PC-9 (cell line): ENCODE results near the gene ADGRD2.

Experiments used
- EZH2 ChIP-seq: fragments of 200-600 bp; sonication (generic); IDR thresholded peaks from 2 replicates; pipeline ENCODE4 v1.8.0; 2017; ENCODE audit warnings: antibody characterized with exemption, low read depth
- TF ChIP-seq, protein P1 (sequence below): fragments of 200-600 bp; sonication (generic); conservative IDR thresholded peaks from 2 replicates; pipeline ENCODE4 v1.6.1; 2017; ENCODE audit warnings: mixed run types, antibody characterized with exemption, mild to moderate bottlenecking, moderate library complexity

DNA sequence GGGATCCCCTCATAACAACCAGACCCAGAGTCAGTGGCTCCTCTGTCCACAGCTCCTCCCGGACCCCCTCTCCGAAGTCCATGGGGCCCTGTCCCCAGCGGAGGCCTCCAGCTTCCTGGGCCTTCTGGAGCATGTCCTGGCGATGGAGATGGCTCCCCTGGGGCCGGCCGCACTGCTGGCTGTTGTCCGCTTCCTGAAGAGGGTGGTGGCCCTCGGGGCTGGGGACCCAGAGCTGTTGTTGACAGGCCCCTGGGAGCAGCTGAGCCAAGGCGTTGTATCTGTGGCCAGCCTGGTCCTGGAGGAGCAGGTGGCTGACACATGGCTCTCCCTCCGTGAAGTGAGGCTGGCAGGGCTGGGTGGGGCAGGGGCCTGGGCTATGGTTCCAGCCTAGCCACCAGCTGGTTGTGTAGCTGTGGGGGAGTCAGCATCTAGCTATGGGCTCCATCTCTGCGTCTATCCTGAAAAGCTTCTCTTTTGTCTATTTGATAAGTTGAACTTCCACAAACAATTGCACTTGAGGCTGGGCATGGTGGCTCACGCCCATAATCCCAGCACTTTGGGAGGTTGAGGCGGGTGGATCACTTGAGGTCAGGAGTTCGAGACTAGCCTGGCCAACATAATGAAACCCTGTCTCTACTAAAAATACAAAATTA, 4.7 kb downstream of the ADGRD2 start:
- TF ChIP-seq, protein P1, sequence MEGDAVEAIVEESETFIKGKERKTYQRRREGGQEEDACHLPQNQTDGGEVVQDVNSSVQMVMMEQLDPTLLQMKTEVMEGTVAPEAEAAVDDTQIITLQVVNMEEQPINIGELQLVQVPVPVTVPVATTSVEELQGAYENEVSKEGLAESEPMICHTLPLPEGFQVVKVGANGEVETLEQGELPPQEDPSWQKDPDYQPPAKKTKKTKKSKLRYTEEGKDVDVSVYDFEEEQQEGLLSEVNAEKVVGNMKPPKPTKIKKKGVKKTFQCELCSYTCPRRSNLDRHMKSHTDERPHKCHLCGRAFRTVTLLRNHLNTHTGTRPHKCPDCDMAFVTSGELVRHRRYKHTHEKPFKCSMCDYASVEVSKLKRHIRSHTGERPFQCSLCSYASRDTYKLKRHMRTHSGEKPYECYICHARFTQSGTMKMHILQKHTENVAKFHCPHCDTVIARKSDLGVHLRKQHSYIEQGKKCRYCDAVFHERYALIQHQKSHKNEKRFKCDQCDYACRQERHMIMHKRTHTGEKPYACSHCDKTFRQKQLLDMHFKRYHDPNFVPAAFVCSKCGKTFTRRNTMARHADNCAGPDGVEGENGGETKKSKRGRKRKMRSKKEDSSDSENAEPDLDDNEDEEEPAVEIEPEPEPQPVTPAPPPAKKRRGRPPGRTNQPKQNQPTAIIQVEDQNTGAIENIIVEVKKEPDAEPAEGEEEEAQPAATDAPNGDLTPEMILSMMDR: no peak
- TF ChIP-seq EZH2: no peak
